ENCODE results near the gene YTHDF1.
"Not testable (repeated sequence)": the region's sequence is repeated elsewhere in the genome, so short reads cannot be mapped to it uniquely, and the experiment has no call there.

The YTHDF1 gene

DNA sequence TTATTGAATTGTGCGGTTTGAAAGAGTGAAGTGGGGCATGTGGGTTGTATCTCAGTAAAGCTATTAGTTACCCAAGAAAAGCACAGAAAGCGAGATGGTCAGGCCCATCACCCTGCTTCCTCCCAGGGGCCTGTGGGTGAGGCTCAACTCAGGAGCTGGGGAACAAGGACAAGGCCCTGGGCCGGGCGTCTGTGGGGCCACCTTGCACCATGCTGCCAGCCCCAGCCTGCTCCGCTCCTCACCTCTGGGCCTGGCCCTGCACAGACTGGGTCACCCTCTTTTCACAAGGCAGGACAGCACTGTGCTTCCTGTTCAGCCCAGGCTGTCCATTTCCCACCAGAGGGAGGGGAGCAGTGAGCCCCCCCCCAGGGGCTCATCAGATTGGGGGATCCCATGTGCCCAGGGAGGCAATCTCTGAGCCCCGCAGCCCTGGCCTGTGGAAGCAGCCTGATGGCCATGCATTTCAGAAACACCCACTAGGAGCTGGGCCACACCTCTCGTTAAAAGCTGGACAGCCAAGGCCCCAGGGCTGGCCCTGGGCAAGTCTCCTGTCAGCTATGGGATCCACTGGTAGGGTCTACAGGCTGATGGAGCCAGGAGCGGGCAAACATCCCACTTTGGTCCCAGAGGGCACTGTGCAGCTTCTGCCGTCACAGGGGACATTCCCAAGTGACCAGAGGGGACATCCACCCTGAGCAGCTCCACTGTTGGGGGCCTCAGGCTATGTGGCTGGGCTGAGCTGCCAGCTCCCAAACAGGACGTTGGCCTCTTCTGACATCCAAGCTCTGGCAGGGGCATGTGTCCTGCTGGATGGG is 55.9 kb downstream of the YTHDF1 start:
- H3K4me1 ChIP-seq: peaks cover 65 to 97% (median 85%) of the 10 kb centered on the region in 10 experiments
- peak overlapping the region in 9 of 11 experiments; percentile 54 to 99 (median 89); a peak in 17 of 22 replicates for H3K4me2 ChIP-seq

GRCh38 chr20:63159251-63159650 is 56.7 kb downstream of the YTHDF1 start:
- H3K27me3 ChIP-seq: peaks cover 0 to 42% (median 0%) of the 10 kb centered on the region in 11 experiments; a peak in 7 of 22 replicates
- peak overlapping the region in 4 of 11 experiments; percentile 95 to 99 (median 97); a peak in 8 of 22 replicates for H3K4me2 ChIP-seq
- not testable (repeated sequence) for H3K9ac ChIP-seq; H3K9me3 ChIP-seq (replicated peaks in 1 of 11); H3K36me3 ChIP-seq; H3K4me3 ChIP-seq
- H3K4me1 ChIP-seq: peaks cover 61 to 94% (median 83%) of the 10 kb centered on the region in 10 experiments
- peak overlapping the region in 1 of 11 experiments; percentile 54; a peak in 1 of 22 replicates for H3K27ac ChIP-seq
- peaks cover 0 to 39% (median 0%) of the 10 kb centered on the region in 11 experiments; a peak in 5 of 22 replicates for H4K20me1 ChIP-seq

More for the DNA sequence above, 55.9 kb downstream of the YTHDF1 start:
- 0 out of 20 replicates have a peak overlapping the region, but pooled peaks of 1 of the 10 experiments have one; percentile 2 for H3K4me3 ChIP-seq
- no peak for TF ChIP-seq Cebpa-rat (IDR thresholded peaks at IDR 0.05)
- no peaks in the 10 kb centered on the region for H3K36me3 ChIP-seq
- peaks cover 0 to 37% (median 0%) of the 10 kb centered on the region in 11 experiments; a peak in 5 of 22 replicates for H4K20me1 ChIP-seq
- H3K27ac ChIP-seq: peak overlapping the region in 4 of 11 experiments; percentile 28 to 54 (median 50); a peak in 7 of 22 replicates
- peak overlapping the region in 3 of 11 experiments; percentile 30 to 74 (median 54); a peak in 4 of 22 replicates for H3K9ac ChIP-seq
- peaks cover 0 to 45% (median 0%) of the 10 kb centered on the region in 11 experiments; a peak in 7 of 22 replicates for H3K27me3 ChIP-seq
- H3K9me3 ChIP-seq (replicated peaks in 1 of 11): peaks cover 0 to 6% (median 0%) of the 10 kb centered on the region in 11 experiments; a peak in 2 of 22 replicates

DNA sequence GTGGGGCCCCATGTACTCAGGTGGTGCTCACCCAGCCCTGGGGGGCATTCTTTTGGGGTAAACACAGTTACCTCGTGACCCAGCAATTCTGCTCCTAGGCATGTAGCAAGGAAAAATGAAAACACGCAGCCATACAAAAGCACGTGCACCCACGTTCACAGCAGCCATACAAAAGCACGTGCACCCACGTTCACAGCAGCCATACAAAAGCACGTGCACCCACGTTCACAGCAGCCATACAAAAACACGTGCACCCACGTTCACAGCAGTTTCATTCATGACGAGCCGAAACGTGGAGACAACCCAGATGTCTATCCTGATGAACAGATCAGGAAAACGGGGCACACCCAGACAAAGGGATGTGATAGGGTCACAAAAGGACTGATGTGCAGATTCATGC is 57.1 kb downstream of the YTHDF1 start:
- H3K4me3 ChIP-seq: no peak overlapping the region
- no peak for TF ChIP-seq Cebpa-rat (IDR thresholded peaks at IDR 0.05)

DNA sequence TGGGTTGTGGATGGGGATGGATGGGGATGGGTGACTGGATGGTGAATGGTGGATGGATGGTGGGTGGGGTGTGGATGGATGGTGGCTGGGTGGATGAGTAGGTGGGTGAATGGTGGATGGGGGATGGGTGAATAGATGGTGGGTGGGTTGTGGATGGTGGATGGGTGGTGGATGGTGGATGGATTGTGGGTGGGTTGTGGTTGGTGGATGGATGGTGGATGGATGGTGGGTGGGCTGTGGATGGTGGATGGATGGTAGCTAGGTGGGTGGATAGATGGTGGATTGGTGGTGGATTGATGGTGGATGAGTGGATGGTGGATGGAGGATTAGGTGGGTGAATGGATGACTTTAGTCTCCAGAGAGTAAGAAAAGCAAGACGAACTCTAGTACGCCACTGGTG is 57.6 kb downstream of the YTHDF1 start:
- H3K27ac ChIP-seq: no peak overlapping the region
- peaks cover 61 to 94% (median 83%) of the 10 kb centered on the region in 10 experiments for H3K4me1 ChIP-seq
- TF ChIP-seq Cebpa-rat (IDR thresholded peaks at IDR 0.05): no peak

More for the DNA sequence above, 57.1 kb downstream of the YTHDF1 start:
- Histone ChIP-seq H3K9ac (no peak overlapping the region), H3K4me2 (peak overlapping the region in 3 of 11 experiments; percentile 21 to 99 (median 96); a peak in 5 of 22 replicates), H3K9me3 (replicated peaks in 1 of 11) (peaks cover 0 to 6% (median 0%) of the 10 kb centered on the region in 11 experiments; a peak in 2 of 22 replicates), H3K4me1 (peaks cover 61 to 94% (median 83%) of the 10 kb centered on the region in 10 experiments), H3K27me3 (peaks cover 0 to 38% (median 0%) of the 10 kb centered on the region in 11 experiments; a peak in 7 of 22 replicates), H4K20me1 (peaks cover 0 to 39% (median 0%) of the 10 kb centered on the region in 11 experiments; a peak in 5 of 22 replicates), H3K27ac (no peak overlapping the region), H3K36me3 (no peaks in the 10 kb centered on the region)

DNA sequence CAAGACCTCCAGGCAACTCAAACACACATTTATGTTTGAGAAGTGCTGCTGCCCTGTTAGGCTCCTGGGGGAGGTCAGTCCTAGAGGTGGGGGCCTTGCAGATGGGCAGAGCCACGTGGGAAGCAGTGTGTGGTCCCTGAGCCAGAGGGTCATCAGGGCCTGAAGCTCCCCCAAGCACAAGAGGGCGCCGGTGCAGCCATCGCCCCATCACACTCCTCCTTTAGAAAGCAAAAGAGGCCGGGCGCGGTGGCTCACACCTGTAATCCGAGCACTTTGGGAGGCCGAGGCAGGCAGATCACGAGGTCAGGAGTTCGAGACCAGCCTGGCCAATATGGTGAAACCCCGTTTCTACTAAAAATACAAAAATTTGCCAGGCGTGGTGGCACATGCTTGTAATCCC is 58.5 kb downstream of the YTHDF1 start:
- peak overlapping the region in 10 of 11 experiments; percentile 11 to 66 (median 54); a peak in 17 of 22 replicates for H3K4me2 ChIP-seq
- not testable (repeated sequence) for H3K36me3 ChIP-seq; H3K4me3 ChIP-seq; H3K9me3 ChIP-seq (replicated peaks in 1 of 11)
- H4K20me1 ChIP-seq: peaks cover 0 to 31% (median 0%) of the 10 kb centered on the region in 11 experiments; a peak in 3 of 22 replicates
- H3K27ac ChIP-seq: peak overlapping the region in 3 of 11 experiments; percentile 8 to 37 (median 10); a peak in 3 of 22 replicates
- peaks cover 61 to 94% (median 83%) of the 10 kb centered on the region in 10 experiments for H3K4me1 ChIP-seq
- peak overlapping the region in 1 of 11 experiments; percentile 50; a peak in 2 of 22 replicates for H3K9ac ChIP-seq
- peaks cover 0 to 36% (median 0%) of the 10 kb centered on the region in 11 experiments; a peak in 7 of 22 replicates for H3K27me3 ChIP-seq

More for the DNA sequence above, 57.6 kb downstream of the YTHDF1 start:
- Histone ChIP-seq H3K27me3 (peaks cover 0 to 36% (median 0%) of the 10 kb centered on the region in 11 experiments; a peak in 7 of 22 replicates), H3K4me2 (peak overlapping the region in 3 of 11 experiments; percentile 21 to 99 (median 96); a peak in 3 of 22 replicates), H3K4me3 (no peak overlapping the region), H4K20me1 (peaks cover 0 to 37% (median 0%) of the 10 kb centered on the region in 11 experiments; a peak in 5 of 22 replicates), H3K9ac (no peak overlapping the region), H3K36me3 (no peaks in the 10 kb centered on the region), H3K9me3 (replicated peaks in 1 of 11) (peaks cover 0 to 6% (median 0%) of the 10 kb centered on the region in 11 experiments; a peak in 2 of 22 replicates)

DNA sequence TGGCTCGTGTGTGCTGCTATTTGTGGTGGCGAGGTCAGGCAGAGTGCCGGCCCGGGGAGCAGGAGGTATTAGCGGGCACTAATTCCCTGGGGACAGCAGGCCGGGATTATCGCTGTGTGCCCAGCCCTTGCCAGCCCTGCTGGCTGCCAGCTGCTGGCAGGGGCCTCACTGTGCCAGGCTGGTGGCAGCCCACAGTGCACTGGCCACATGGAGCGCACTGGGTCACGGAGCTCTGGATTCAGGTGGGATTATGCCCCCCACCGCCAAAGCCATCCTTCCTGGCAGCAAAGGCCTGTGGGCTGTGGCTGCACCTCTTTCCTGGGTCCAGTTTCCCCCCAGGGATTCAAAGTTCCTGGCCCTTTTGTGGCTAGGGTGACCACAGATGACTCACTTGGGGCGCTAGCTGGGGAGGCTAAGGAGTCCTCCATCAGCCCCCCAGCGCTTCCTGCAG is 59.7 kb downstream of the YTHDF1 start:
- Histone ChIP-seq H3K4me1 (peaks cover 61 to 94% (median 83%) of the 10 kb centered on the region in 10 experiments), H3K9me3 (replicated peaks in 1 of 11) (peaks cover 0 to 6% (median 0%) of the 10 kb centered on the region in 11 experiments; a peak in 2 of 22 replicates), H3K4me3 (peak overlapping the region in 5 of 10 experiments; percentile 5 to 42 (median 13); a peak in 5 of 20 replicates), H3K27me3 (peaks cover 0 to 28% (median 0%) of the 10 kb centered on the region in 11 experiments; a peak in 4 of 22 replicates), H3K27ac (peak overlapping the region in 6 of 11 experiments; percentile 50 to 85 (median 70); a peak in 12 of 22 replicates), H3K36me3 (no peaks in the 10 kb centered on the region), H3K9ac (peak overlapping the region in 8 of 11 experiments; percentile 11 to 80 (median 60); a peak in 14 of 22 replicates), H4K20me1 (peaks cover 0 to 28% (median 0%) of the 10 kb centered on the region in 11 experiments; a peak in 3 of 22 replicates), H3K4me2 (peak overlapping the region; percentile 76 to 99 (median 89))
- TF ChIP-seq Cebpa-rat (IDR thresholded peaks at IDR 0.05): no peak

DNA sequence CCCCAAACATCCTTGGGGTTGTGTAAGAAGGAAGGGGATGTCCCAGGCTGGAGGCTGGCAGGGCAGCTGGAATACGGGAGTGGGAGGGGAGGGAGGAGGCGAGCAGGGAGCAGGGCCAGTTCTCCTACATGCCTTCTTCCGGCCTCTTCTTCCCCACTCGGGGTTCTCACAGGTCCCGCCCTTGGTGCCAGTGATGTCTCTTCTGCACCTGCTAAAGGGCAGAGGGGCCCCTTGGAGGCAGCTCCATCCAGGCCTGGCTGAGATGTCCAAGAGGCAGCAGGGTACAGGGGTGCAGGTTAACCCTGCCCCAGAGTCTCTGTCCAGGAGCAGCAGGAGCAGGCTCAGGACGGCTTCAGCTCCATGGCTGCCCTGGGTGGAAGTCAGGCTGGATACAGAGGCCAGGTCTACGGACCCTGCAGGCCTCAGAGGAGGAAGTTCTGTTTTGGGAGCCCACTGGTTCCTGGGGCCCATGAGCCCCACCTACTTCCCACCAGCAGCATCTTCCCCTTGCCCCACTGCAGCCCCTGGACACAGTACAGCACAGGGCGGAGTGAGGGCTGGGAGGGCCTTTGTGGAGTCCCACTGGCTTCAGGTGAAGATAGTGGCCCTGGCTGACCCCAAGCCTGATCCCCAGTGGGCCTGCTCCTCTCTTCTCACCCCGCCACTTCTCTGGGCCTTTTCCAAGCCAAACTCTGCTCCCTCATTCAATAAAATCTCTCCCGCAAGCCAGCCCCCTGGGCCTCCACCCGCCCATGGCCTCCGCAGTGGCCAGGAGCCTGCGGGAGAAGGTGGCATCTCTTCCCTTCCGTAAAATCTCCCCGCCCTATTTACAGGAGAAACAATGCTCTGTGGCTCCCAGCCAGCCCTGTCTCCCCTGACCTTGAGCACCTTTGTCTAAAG is 60.4 kb downstream of the YTHDF1 start:
- Histone ChIP-seq H3K9ac (peak overlapping the region in 8 of 11 experiments; percentile 11 to 80 (median 60); a peak in 16 of 22 replicates), H3K4me2 (peak overlapping the region; percentile 76 to 99 (median 89)), H4K20me1 (peaks cover 0 to 20% (median 0%) of the 10 kb centered on the region in 11 experiments; a peak in 3 of 22 replicates), H3K27ac (peak overlapping the region in 7 of 11 experiments; percentile 38 to 85 (median 69); a peak in 13 of 22 replicates), H3K27me3 (peaks cover 0 to 27% (median 0%) of the 10 kb centered on the region in 11 experiments; a peak in 4 of 22 replicates), H3K4me1 (peaks cover 62 to 94% (median 83%) of the 10 kb centered on the region in 10 experiments), H3K36me3 (no peaks in the 10 kb centered on the region), H3K9me3 (replicated peaks in 1 of 11) (peaks cover 0 to 6% (median 0%) of the 10 kb centered on the region in 11 experiments; a peak in 2 of 22 replicates), H3K4me3 (peak overlapping the region in 7 of 10 experiments; percentile 5 to 42 (median 13); a peak in 8 of 20 replicates)
- no peak for TF ChIP-seq Cebpa-rat (IDR thresholded peaks at IDR 0.05)

All from BLaER1 treated with 17β-estradiol and CSF1 and Interleukin-3, amounts not matched to agents 10 nM and 100 nM (cell line).